Karpas-422 (cell line): ENCODE results near the gene FBL. TPM values are rescaled to one million over a fixed set of nuclear protein-coding genes. Genes with fewer than 3 reads are reported as not detected.

Experiments used
- DNase-seq: peaks from one replicate; pipeline ENCODE4 v3.0.0-alpha.2; 2015
- H2AFZ ChIP-seq: fragments of 200-600 bp; sonication (generic); 2 replicates; pipeline ENCODE4 v1.6.1; 2014; ENCODE audit warnings: antibody characterized with exemption, low read length, mixed read lengths
- H3K27ac ChIP-seq: fragments of 200-600 bp; sonication (generic); 2 replicates; pipeline ENCODE4 v1.5.1; 2014; ENCODE audit warnings: mild to moderate bottlenecking, low read length, moderate library complexity
- H3K27me3 ChIP-seq: fragments of 200-600 bp; sonication (generic); 2 replicates; pipeline ENCODE4 v1.6.1; 2014; ENCODE audit warnings: low read length, mixed read lengths
- H3K36me3 ChIP-seq: fragments of 200-600 bp; sonication (generic); 2 replicates; pipeline ENCODE4 v1.6.1; 2014; ENCODE audit warnings: low read length, mixed read lengths; ENCODE audit not compliant: insufficient read depth
- H3K4me1 ChIP-seq: fragments of 200-600 bp; sonication (generic); 2 replicates; pipeline ENCODE4 v1.6.1; 2014; ENCODE audit warnings: mild to moderate bottlenecking, low read length, mixed read lengths
- H3K4me2 ChIP-seq: fragments of 200-600 bp; sonication (generic); 2 replicates; pipeline ENCODE4 v1.6.1; 2014; ENCODE audit warnings: low read length, low read depth, mild to moderate bottlenecking; ENCODE audit not compliant: poor library complexity, severe bottlenecking
- H3K4me3 ChIP-seq: fragments of 200-600 bp; sonication (generic); 2 replicates; pipeline ENCODE4 v1.5.1; 2014; ENCODE audit warnings: mild to moderate bottlenecking, antibody characterized with exemption, low read length, mixed read lengths
- H3K79me2 ChIP-seq: fragments of 200-600 bp; sonication (generic); 2 replicates; pipeline ENCODE4 v1.6.1; 2014; ENCODE audit warnings: mild to moderate bottlenecking, low read length, mixed read lengths
- H3K9ac ChIP-seq: fragments of 200-600 bp; sonication (generic); 2 replicates; pipeline ENCODE4 v1.6.0; 2014; ENCODE audit warnings: low read length
- H3K9me2 ChIP-seq: fragments of 200-600 bp; sonication (generic), shearing (Covaris generic); replicated peaks from 2 replicates; pipeline ENCODE4 v1.6.0; 2014; ENCODE audit warnings: mild to moderate bottlenecking, low read length, moderate library complexity; ENCODE audit not compliant: insufficient read depth
- H3K9me3 ChIP-seq: fragments of 300-700, 200-600 bp; sonication (generic); 2 replicates; pipeline ENCODE4 v1.6.1; 2014; ENCODE audit warnings: low read length, mixed read lengths
- H4K20me1 ChIP-seq: fragments of 200-600 bp; sonication (generic); 2 replicates; pipeline ENCODE4 v1.6.1; 2014; ENCODE audit warnings: mild to moderate bottlenecking, antibody characterized with exemption, low read length, low read depth; ENCODE audit not compliant: insufficient read depth
- total RNA-seq: library from RNA; depleted of rRNA; stranded (reverse); fragments of >200 nt; shearing (Covaris generic); gene quantifications from 2 replicates; pipeline ENCODE4 v1.2.3, GENCODE V29; 2014; ENCODE audit warnings: low replicate concordance

FBL gene
- total RNA-seq, 1 experiment from 2014 or later = 384 TPM

DNA sequence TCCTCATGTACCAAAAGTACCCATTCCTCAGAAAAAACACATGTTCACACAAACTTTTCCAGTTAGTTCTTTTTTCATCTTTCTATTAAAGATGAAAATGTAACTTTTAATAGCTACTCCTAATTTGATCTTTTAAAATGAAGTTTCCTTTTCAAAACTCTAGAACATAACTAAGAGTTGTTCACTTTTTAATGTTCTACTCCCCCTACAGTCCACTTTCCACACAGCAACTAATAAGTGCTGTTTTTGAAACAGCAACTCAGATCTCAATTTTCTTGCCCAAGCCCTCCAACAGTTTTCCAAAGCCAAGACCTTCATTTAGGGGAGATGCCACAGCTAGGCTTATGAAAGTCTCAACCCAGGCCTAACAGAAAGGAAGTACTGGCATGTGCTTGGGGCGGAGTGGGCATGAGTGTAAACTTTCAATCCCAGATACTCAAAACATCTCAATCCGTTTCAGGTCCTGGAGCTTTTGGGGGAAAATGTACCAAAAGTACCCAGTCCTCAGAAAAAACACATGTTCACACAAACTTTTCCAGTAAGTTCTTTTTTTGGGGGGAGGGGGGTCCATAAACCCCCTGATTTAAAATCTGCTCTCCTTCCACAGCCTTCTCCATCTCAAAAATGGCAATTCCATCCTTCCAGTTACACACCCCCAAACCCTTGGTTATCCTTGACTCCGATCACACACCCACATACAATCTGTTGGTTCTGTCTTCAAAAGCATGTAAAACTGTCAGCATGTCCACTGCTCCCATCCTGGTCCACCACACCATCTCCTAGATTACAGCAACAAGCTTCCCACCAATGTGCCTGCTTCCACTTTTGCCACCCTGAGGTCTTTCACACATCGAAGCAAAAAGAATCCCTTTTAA, 2.0 kb downstream of the FBL start:
- Histone ChIP-seq H3K9ac (peak overlapping the region; percentile 99), H3K27ac (peak overlapping the region; percentile 67; the same call in 1 of the 2 replicates), H2AFZ (no peak overlapping the region), H3K9me2 (no peaks in the 10 kb centered on the region), H3K4me3 (peak overlapping the region; percentile 98), H3K4me1 (peaks cover 35% of the 10 kb centered on the region), H3K27me3 (no peaks in the 10 kb centered on the region), H3K4me2 (peak overlapping the region; percentile 86), H3K36me3 (peaks cover 10% of the 10 kb centered on the region; the same call in 1 of the 2 replicates), H3K9me3 (no peaks in the 10 kb centered on the region), H3K79me2 (peaks cover 70% of the 10 kb centered on the region), H4K20me1 (peaks cover 45% of the 10 kb centered on the region)
- DNase-seq = peak; percentile 81

DNA sequence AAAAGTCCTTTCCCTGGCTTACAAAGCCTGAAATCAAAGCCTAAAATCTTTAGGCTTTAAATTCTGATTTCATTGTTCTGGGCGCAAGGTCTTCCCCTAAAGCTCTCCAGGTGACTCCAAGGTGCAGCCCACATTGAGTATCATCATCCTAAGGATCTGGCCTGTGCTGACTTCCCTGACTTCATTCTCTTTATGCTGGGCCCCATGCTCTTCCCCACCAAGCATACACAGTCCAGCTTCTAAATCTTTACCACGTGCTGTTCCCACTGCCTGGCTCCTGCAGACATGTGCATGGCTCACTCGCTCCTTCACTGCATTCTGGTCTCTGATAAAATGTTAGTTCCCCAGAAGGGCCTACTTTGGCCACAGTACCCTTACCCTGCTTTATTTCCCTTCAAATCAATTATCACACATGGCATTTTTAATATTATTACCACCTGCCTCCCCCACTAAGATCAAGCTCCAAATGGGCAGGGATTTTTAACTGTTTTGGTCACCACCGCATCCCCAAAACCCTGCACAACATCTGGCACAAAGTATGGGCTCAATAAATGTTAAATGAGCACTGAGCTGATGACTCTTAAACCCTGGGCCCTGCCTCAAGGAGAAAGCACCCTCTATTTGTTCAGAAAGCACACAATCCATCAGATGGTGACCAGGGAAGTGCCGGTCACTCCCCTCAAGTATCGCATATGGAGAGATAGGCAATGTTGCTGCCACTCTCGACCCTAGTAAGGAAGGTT, 3.3 kb downstream of the FBL start:
- Histone ChIP-seq H3K4me1 (peaks cover 35% of the 10 kb centered on the region), H3K79me2 (peaks cover 75% of the 10 kb centered on the region), H3K9ac (peak overlapping the region; percentile 99; the same call in 1 of the 2 replicates), H3K36me3 (peaks cover 16% of the 10 kb centered on the region; the same call in 1 of the 2 replicates), H3K4me2 (peak overlapping the region; percentile 86), H3K9me2 (no peaks in the 10 kb centered on the region), H3K27ac (no peak overlapping the region), H3K4me3 (no peak overlapping the region), H3K27me3 (no peaks in the 10 kb centered on the region), H2AFZ (no peak overlapping the region), H4K20me1 (peaks cover 48% of the 10 kb centered on the region), H3K9me3 (no peaks in the 10 kb centered on the region)
- DNase-seq = no peak

DNA sequence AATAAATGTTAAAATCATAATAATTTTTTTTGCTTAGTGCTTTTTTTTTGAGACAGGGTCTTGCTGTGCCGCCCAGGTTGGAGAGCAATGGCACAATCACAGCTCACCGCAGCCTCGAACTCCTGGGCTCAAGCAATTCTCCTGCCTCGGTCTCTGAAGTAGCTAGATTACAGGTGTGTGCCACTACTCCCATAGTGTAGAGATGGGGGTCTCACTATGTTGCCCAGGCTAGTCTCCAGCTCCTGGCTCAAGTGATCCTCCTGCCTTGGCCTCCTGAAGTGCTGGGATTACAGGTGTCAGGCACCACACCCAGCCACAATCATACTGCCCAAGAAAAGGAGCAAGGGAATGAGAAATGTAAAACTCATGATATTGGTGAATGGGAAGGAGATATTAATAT, 5.1 kb downstream of the FBL start:
- Histone ChIP-seq H3K79me2 (peaks cover 74% of the 10 kb centered on the region), H3K27ac (no peak overlapping the region), H3K27me3 (no peaks in the 10 kb centered on the region), H3K4me2 (no peak overlapping the region), H2AFZ (no peak overlapping the region), H4K20me1 (peaks cover 48% of the 10 kb centered on the region), H3K4me3 (no peak overlapping the region), H3K36me3 (peaks cover 31% of the 10 kb centered on the region; the same call in 1 of the 2 replicates), H3K4me1 (peaks cover 26% of the 10 kb centered on the region), H3K9me2 (no peaks in the 10 kb centered on the region), H3K9ac (no peak overlapping the region), H3K9me3 (no peaks in the 10 kb centered on the region)
- no peak for DNase-seq

DNA sequence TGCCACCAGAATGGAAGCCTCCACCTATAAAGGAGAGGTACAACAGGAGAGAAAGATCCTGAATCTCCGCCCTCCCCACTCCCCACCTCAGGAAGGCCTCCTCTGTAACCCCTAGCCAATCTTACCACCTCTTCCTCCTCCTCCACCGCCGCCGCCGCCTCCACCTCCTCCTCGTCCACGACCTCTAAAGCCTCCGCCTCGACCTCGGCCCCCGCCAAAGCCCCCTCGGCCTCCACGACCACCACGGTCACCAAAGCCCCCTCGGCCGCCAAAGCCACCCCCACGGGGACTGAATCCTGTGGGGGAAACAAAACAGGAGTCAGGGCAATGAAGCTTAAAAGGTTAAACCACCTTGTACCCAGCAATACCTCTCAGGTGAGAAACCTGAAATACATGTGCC, 5.7 kb downstream of the FBL start:
- Histone ChIP-seq H3K36me3 (peaks cover 34% of the 10 kb centered on the region; the same call in 1 of the 2 replicates), H3K4me1 (peaks cover 26% of the 10 kb centered on the region), H3K9me2 (no peaks in the 10 kb centered on the region), H2AFZ (no peak overlapping the region), H3K27ac (no peak overlapping the region), H3K4me3 (no peak overlapping the region), H3K27me3 (no peaks in the 10 kb centered on the region), H4K20me1 (peaks cover 48% of the 10 kb centered on the region), H3K79me2 (peaks cover 68% of the 10 kb centered on the region), H3K9ac (no peak overlapping the region), H3K9me3 (no peaks in the 10 kb centered on the region), H3K4me2 (no peak overlapping the region)
- DNase-seq = no peak

DNA sequence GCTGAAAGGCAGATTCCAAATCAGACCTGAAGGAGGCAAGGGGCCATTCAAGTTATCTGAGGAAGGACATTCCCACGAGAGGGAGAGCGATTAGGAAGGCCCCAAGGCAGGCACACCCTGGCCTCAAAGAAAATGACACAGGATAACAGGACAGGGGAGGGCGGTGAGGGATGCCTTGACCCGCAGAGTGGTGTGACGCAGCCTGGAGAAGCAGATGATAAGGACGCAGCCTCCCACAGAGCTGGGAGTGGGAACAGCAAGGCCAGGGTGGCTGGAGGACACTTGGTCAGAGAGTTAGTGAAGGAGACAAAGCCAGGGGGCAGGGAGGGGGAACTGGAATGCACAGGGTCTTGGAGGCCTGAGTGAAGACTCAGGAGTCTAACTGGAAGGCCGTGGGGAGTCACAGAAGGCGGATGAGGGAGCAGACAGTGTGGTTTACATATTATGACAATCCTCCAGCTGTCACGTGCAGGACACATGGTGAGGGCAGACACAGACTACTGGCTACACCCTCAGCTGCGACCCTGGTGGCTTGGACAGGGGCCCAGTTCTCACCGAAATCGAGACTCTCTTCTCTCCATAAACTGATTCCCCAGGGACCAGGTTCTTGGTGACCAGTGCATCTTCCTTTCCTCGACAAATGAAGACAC, 6.4 kb downstream of the FBL start:
- H3K9me2 ChIP-seq = no peaks in the 10 kb centered on the region
- no peak overlapping the region for H2AFZ ChIP-seq
- peaks cover 46% of the 10 kb centered on the region for H4K20me1 ChIP-seq
- H3K9me3 ChIP-seq = no peaks in the 10 kb centered on the region
- H3K79me2 ChIP-seq = peaks cover 61% of the 10 kb centered on the region
- DNase-seq = no peak
- H3K4me1 ChIP-seq = peaks cover 24% of the 10 kb centered on the region
- H3K4me3 ChIP-seq = no peak overlapping the region
- H3K4me2 ChIP-seq = no peak overlapping the region
- H3K9ac ChIP-seq = no peak overlapping the region
- H3K27me3 ChIP-seq = no peaks in the 10 kb centered on the region
- H3K36me3 ChIP-seq = peaks cover 34% of the 10 kb centered on the region; the same call in 1 of the 2 replicates
- no peak overlapping the region for H3K27ac ChIP-seq

DNA sequence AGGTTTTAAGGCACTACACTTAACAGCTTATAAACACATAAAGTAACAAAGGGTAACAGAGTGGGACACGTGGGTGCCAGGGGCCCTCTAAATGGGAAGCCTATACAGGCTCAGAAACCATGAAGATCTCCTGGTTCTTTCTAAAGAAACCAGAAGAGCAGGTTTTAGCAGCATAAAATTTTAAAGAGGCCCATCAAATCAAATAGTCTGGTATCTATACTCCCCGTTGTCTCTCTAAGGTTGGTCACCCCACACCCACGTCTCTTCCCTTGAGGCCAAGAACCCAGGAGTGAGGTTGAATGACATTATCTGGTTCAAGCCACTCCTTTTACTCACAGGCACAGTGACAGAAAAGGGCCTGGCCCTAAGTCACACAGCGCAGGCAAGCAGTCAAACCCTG, 7.6 kb downstream of the FBL start:
- H3K36me3 ChIP-seq = peaks cover 34% of the 10 kb centered on the region; the same call in 1 of the 2 replicates

DNA sequence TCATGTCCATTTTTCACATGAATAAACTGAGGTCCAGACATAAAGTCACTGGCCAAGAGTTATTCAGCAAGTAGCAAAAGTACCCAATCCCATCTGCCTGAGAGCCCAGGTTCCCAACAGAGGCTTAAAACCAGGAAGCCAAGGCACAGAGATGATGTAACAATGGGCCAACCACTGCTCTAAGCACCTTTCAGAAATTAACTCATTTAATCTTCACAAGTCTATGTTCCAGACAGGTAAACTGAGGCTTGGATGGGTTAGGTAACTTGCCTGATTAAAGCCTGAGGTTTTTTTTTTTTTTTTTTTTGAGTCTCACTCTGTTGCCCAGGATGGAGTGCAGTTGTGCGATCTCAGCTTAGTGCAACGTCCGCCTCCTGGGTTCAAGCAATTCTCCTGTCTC, 8.2 kb downstream of the FBL start:
- H2AFZ ChIP-seq = no peak overlapping the region
- H3K4me2 ChIP-seq = no peak overlapping the region
- no peaks in the 10 kb centered on the region for H3K9me2 ChIP-seq
- peaks cover 34% of the 10 kb centered on the region; the same call in 1 of the 2 replicates for H3K36me3 ChIP-seq
- H4K20me1 ChIP-seq = peaks cover 31% of the 10 kb centered on the region
- DNase-seq = no peak
- H3K27ac ChIP-seq = no peak overlapping the region
- peaks cover 45% of the 10 kb centered on the region for H3K79me2 ChIP-seq
- no peak overlapping the region for H3K4me3 ChIP-seq
- H3K9me3 ChIP-seq = no peaks in the 10 kb centered on the region
- no peak overlapping the region for H3K9ac ChIP-seq
- H3K4me1 ChIP-seq = peaks cover 18% of the 10 kb centered on the region
- H3K27me3 ChIP-seq = no peaks in the 10 kb centered on the region

More for the DNA sequence above, 7.6 kb downstream of the FBL start:
- no peak for DNase-seq
- Histone ChIP-seq H3K4me3 (no peak overlapping the region), H3K9ac (no peak overlapping the region), H3K4me2 (no peak overlapping the region), H3K27me3 (no peaks in the 10 kb centered on the region), H3K9me2 (no peaks in the 10 kb centered on the region), H3K9me3 (no peaks in the 10 kb centered on the region), H3K4me1 (peaks cover 20% of the 10 kb centered on the region), H2AFZ (no peak overlapping the region), H3K27ac (no peak overlapping the region), H4K20me1 (peaks cover 37% of the 10 kb centered on the region), H3K79me2 (peaks cover 49% of the 10 kb centered on the region)
